Skeletal muscle tissue (tissue), 4 donors: ENCODE data around the gene AIFM2. TPM values are rescaled to one million over a fixed set of nuclear protein-coding genes. Genes with fewer than 3 reads are reported as not detected.
"Not testable (repeated sequence)": the region's sequence is repeated elsewhere in the genome, so short reads cannot be mapped to it uniquely, and the experiment has no call there.

ENCODE experiments used
- H3K27ac ChIP-seq: one replicate; pipeline ENCODE4 v1.7.0; 2013; ENCODE audit warnings: mild to moderate bottlenecking, low read depth, low read length, inconsistent platforms
- H3K27me3 ChIP-seq, 3 donors: one replicate each; pipeline ENCODE4 v1.7.0; 2013; ENCODE audit warnings: low read length in 3 of 3; ENCODE audit not compliant: control insufficient read depth in 3 of 3, insufficient read depth in 3 of 3
- H3K36me3 ChIP-seq, 3 donors: one replicate each; pipeline ENCODE4 v1.7.0; 2013; ENCODE audit warnings: low read length in 3 of 3; ENCODE audit not compliant: control insufficient read depth in 3 of 3, insufficient read depth in 3 of 3
- H3K4me1 ChIP-seq, 3 donors: one replicate each; pipeline ENCODE4 v1.7.0; 2013; ENCODE audit warnings: low read length in 3 of 3, mild to moderate bottlenecking in 3 of 3; ENCODE audit not compliant: control insufficient read depth in 3 of 3, insufficient read depth in 3 of 3
- H3K4me3 ChIP-seq, 3 donors: one replicate each; pipeline ENCODE4 v1.7.0; 2013; ENCODE audit warnings: low read length in 3 of 3
- H3K9ac ChIP-seq, 3 donors: one replicate each; pipeline ENCODE4 v1.7.0; 2013; ENCODE audit warnings: low read length in 3 of 3, mild to moderate bottlenecking in 3 of 3, moderate library complexity in 2 of 3, low read depth in 1 of 3
- H3K9me3 ChIP-seq, 3 donors: one replicate each; pipeline ENCODE4 v1.7.0; 2013; ENCODE audit warnings: low read length in 3 of 3; ENCODE audit not compliant: control insufficient read depth in 3 of 3
- total RNA-seq: library from RNA; depleted of rRNA; stranded (reverse); fragments of >200 nt; gene quantifications from one replicate; pipeline ENCODE4 v1.2.3, GENCODE V29; 2014
- donor health status: Osteomylitis.

Gene AIFM2
- total RNA-seq, 1 donor from 2014 or later = 2.6 TPM

GRCh38 chr10:70166394-70166793, 33.8 kb upstream of the AIFM2 start:
- no peak overlapping the region for H3K9ac ChIP-seq
- H3K9me3 ChIP-seq = no peaks in the 10 kb centered on the region
- H3K27ac ChIP-seq = no peak overlapping the region
- H3K4me3 ChIP-seq = no peak overlapping the region
- H3K4me1 ChIP-seq = peaks cover 20 to 43% (median 37%) of the 10 kb centered on the region in 3 donors
- no peaks in the 10 kb centered on the region for H3K27me3 ChIP-seq
- H3K36me3 ChIP-seq = peaks cover 0 to 13% (median 0%) of the 10 kb centered on the region in 3 donors

GRCh38 chr10:70164163-70164562, 31.5 kb upstream of the AIFM2 start:
- Histone ChIP-seq H3K36me3 (peaks cover 0 to 20% (median 15%) of the 10 kb centered on the region in 3 donors), H3K27ac (no peak overlapping the region), H3K27me3 (no peaks in the 10 kb centered on the region), H3K4me3 (no peak overlapping the region), H3K9me3 (no peaks in the 10 kb centered on the region), H3K9ac (no peak overlapping the region), H3K4me1 (peaks cover 19 to 35% (median 32%) of the 10 kb centered on the region in 3 donors)

GRCh38 chr10:70163448-70163847, 30.8 kb upstream of the AIFM2 start:
- H3K4me1 ChIP-seq = peaks cover 13 to 29% (median 26%) of the 10 kb centered on the region in 3 donors
- H3K4me3 ChIP-seq = no peak overlapping the region
- H3K36me3 ChIP-seq = peaks cover 0 to 20% (median 15%) of the 10 kb centered on the region in 3 donors
- no peaks in the 10 kb centered on the region for H3K27me3 ChIP-seq
- no peaks in the 10 kb centered on the region for H3K9me3 ChIP-seq
- no peak overlapping the region for H3K27ac ChIP-seq
- no peak overlapping the region for H3K9ac ChIP-seq

- H3K36me3 ChIP-seq = peaks cover 0 to 18% (median 18%) of the 10 kb centered on the region in 3 donors
- H3K4me3 ChIP-seq = no peak overlapping the region
- no peaks in the 10 kb centered on the region for H3K27me3 ChIP-seq
- peaks cover 13 to 26% (median 23%) of the 10 kb centered on the region in 3 donors for H3K4me1 ChIP-seq
- no peak overlapping the region for H3K9ac ChIP-seq
- H3K27ac ChIP-seq = no peak overlapping the region
- no peaks in the 10 kb centered on the region for H3K9me3 ChIP-seq
Measured at GRCh38 chr10:70162892-70163201, 30.2 kb upstream of the AIFM2 start.

GRCh38 chr10:70162151-70162891, 29.7 kb upstream of the AIFM2 start:
- Histone ChIP-seq H3K4me1 (peaks cover 13 to 26% (median 22%) of the 10 kb centered on the region in 3 donors), H3K9me3 (no peaks in the 10 kb centered on the region), H3K36me3 (peaks cover 0 to 18% (median 17%) of the 10 kb centered on the region in 3 donors), H3K27me3 (no peaks in the 10 kb centered on the region), H3K4me3 (no peak overlapping the region), H3K27ac (no peak overlapping the region), H3K9ac (no peak overlapping the region)

- Histone ChIP-seq H3K4me3 (no peak overlapping the region), H3K4me1 (peaks cover 13 to 23% (median 22%) of the 10 kb centered on the region in 3 donors), H3K9me3 (no peaks in the 10 kb centered on the region), H3K36me3 (peaks cover 8 to 29% (median 27%) of the 10 kb centered on the region in 3 donors), H3K9ac (no peak overlapping the region), H3K27ac (no peak overlapping the region), H3K27me3 (no peaks in the 10 kb centered on the region)
Measured at GRCh38 chr10:70160798-70161197, 28.2 kb upstream of the AIFM2 start.

- not testable (repeated sequence) for H3K27me3 ChIP-seq, H3K9ac ChIP-seq, H3K9me3 ChIP-seq, H3K27ac ChIP-seq, H3K4me3 ChIP-seq
- peaks cover 18 to 41% (median 31%) of the 10 kb centered on the region in 3 donors for H3K36me3 ChIP-seq
- peaks cover 12 to 21% (median 19%) of the 10 kb centered on the region in 3 donors for H3K4me1 ChIP-seq
Measured at GRCh38 chr10:70159366-70159765, 26.7 kb upstream of the AIFM2 start.

GRCh38 chr10:70158113-70158512, 25.5 kb upstream of the AIFM2 start:
- Histone ChIP-seq H3K9me3 (no peaks in the 10 kb centered on the region), H3K9ac (no peak overlapping the region), H3K27ac (no peak overlapping the region), H3K4me3 (no peak overlapping the region), H3K27me3 (no peaks in the 10 kb centered on the region), H3K36me3 (peaks cover 24 to 52% (median 40%) of the 10 kb centered on the region in 3 donors), H3K4me1 (peaks cover 8 to 11% (median 9%) of the 10 kb centered on the region in 3 donors)

GRCh38 chr10:70155255-70155838, 22.7 kb upstream of the AIFM2 start:
- H3K4me3 ChIP-seq = no peak overlapping the region
- no peaks in the 10 kb centered on the region for H3K4me1 ChIP-seq
- peaks cover 44 to 66% (median 58%) of the 10 kb centered on the region in 3 donors for H3K36me3 ChIP-seq
- no peaks in the 10 kb centered on the region for H3K27me3 ChIP-seq
- H3K27ac ChIP-seq = no peak overlapping the region
- H3K9me3 ChIP-seq = no peaks in the 10 kb centered on the region
- no peak overlapping the region for H3K9ac ChIP-seq

GRCh38 chr10:70148516-70148915, 15.9 kb upstream of the AIFM2 start:
- no peak overlapping the region for H3K4me3 ChIP-seq
- no peaks in the 10 kb centered on the region for H3K9me3 ChIP-seq
- no peak overlapping the region for H3K27ac ChIP-seq
- H3K9ac ChIP-seq = no peak overlapping the region
- no peaks in the 10 kb centered on the region for H3K27me3 ChIP-seq
- peaks cover 12 to 19% (median 16%) of the 10 kb centered on the region in 3 donors for H3K4me1 ChIP-seq
- peaks cover 22 to 40% (median 28%) of the 10 kb centered on the region in 3 donors for H3K36me3 ChIP-seq
